Natural killer cell (primary cell): Measurements from ENCODE around the gene CACNA2D4. TPM values are rescaled to one million over a fixed set of nuclear protein-coding genes. Genes with fewer than 3 reads are reported as not detected.

Experiments used
- ATAC-seq, 3 donors: fragments of 150-1000 bp in 2 of 3; fragments of 200-7000 bp in 1 of 3; cut with Tn5 transposase; 1 replicate in 1 of 3; 2 replicates in 2 of 3; pipeline ENCODE4 v1.10.0; 2021; ENCODE audit warnings: mild to moderate bottlenecking in 2 of 3, moderate library complexity in 2 of 3
- DNase-seq, 2 donors: peaks; one replicate each; pipeline versions ENCODE4 v3.0.0 to v3.0.0-alpha.2; 2013 to 2021; ENCODE audit warnings: mixed read lengths in 1 of 2
- H3K27ac ChIP-seq: one replicate; pipeline ENCODE4 v1.5.1; 2013; ENCODE audit warnings: mild to moderate bottlenecking, low read length
- H3K27me3 ChIP-seq: one replicate; pipeline ENCODE4 v1.6.1; 2013; ENCODE audit warnings: low read length; ENCODE audit not compliant: control insufficient read depth, insufficient read depth
- H3K36me3 ChIP-seq: one replicate; pipeline ENCODE4 v1.6.1; 2013; ENCODE audit warnings: low read length; ENCODE audit not compliant: control insufficient read depth, insufficient read depth
- H3K4me1 ChIP-seq: one replicate; pipeline ENCODE4 v1.6.1; 2013; ENCODE audit warnings: low read length; ENCODE audit not compliant: control insufficient read depth, insufficient read depth
- H3K4me3 ChIP-seq: one replicate; pipeline ENCODE4 v1.5.1; 2013; ENCODE audit warnings: low read length
- H3K9me3 ChIP-seq: one replicate; pipeline ENCODE4 v1.6.1; 2013; ENCODE audit warnings: low read length; ENCODE audit not compliant: control insufficient read depth, insufficient read depth
- H3K27ac Mint-ChIP-seq, 2 donors: one replicate each; pipeline ENCODE4 v1.8.0; 2022; ENCODE audit warnings: mild to moderate bottlenecking in 2 of 2, mixed read lengths in 2 of 2, moderate library complexity in 1 of 2
- H3K27me3 Mint-ChIP-seq, 2 donors: one replicate each; pipeline ENCODE4 v1.8.0; 2022; ENCODE audit warnings: low read depth in 2 of 2, mixed read lengths in 2 of 2
- H3K36me3 Mint-ChIP-seq: one replicate; pipeline ENCODE4 v1.8.0; 2022; ENCODE audit warnings: mixed read lengths
- H3K4me1 Mint-ChIP-seq, 2 donors: one replicate each; pipeline ENCODE4 v1.8.0; 2022; ENCODE audit warnings: mixed read lengths in 2 of 2
- H3K4me3 Mint-ChIP-seq: one replicate; pipeline ENCODE4 v1.8.0; 2022; ENCODE audit warnings: mild to moderate bottlenecking, moderate library complexity, mixed read lengths
- H3K9me3 Mint-ChIP-seq, 2 donors: one replicate each; pipeline ENCODE4 v1.8.0; 2022; ENCODE audit warnings: mixed read lengths in 2 of 2
- WGBS: methylation state at CpG from one replicate; pipeline ENCODE4 v1.1.7; 2013; ENCODE audit warnings: missing lambda C conversion rate; ENCODE audit not compliant: insufficient coverage; 5-methylcytosine and 5-hydroxymethylcytosine counted together
- intact Hi-C: fragments of 100-400 bp; cut with micrococcal nuclease; formaldehyde crosslinking; loops from one replicate; pipeline ENCODE4 v1.14.2; 2022
- total RNA-seq, 4 donors: library from RNA; stranded (reverse); fragments of 120-200 nt in 1 of 4; gene quantifications; one replicate each; pipeline versions ENCODE4 v1.2.3 to v1.2.4, GENCODE V29; 2013 to 2022
- TF ChIP-seq, protein P1 (sequence below): fragments of 200-600 bp; IDR thresholded peaks from one replicate; pipeline ENCODE4 v1.8.0; 2022; ENCODE audit warnings: antibody characterized with exemption

The CACNA2D4 gene
- total RNA-seq, 3 donors from 2014 or later (not counting 1 experiment from before 2014, with no cell fraction given): 26.5 to 49.6 (median 34.9) TPM

DNA sequence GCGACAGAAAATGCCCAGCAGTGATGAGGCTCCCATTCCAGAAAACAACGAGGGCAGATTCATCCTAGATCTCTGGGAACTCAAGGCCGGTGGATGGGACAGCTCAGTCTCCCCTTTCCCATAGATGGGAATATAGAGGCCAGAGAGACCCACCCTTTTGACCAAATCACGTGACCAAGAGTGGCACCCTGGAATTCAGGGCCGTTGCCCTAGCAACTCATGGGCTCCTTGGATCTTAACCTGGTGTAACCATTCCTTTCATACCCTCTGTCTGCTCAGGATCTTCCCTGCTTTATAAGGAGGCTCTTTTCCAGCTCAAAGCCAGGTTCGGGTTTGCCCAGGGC, 106.5 kb downstream of the CACNA2D4 start:
- Mint-ChIP-seq H3K27ac (peak overlapping the region in 1 of 2 donors; percentile 89), H3K4me1 (peaks cover 17 to 43% of the 10 kb centered on the region in 2 donors), H3K9me3 (no peaks in the 10 kb centered on the region), H3K27me3 (peaks cover 0 to 4% of the 10 kb centered on the region in 2 donors), H3K36me3 (no peaks in the 10 kb centered on the region), H3K4me3 (peak overlapping the region; percentile 70)
- Histone ChIP-seq H3K36me3 (no peaks in the 10 kb centered on the region), H3K9me3 (no peaks in the 10 kb centered on the region), H3K27ac (peak overlapping the region; percentile 53), H3K4me1 (peaks cover 71% of the 10 kb centered on the region), H3K27me3 (no peaks in the 10 kb centered on the region), H3K4me3 (no peak overlapping the region)
- 85% methylated on average over 6 of the region's 6 CpGs for WGBS
- no peak for DNase-seq
- TF ChIP-seq, protein P1, sequence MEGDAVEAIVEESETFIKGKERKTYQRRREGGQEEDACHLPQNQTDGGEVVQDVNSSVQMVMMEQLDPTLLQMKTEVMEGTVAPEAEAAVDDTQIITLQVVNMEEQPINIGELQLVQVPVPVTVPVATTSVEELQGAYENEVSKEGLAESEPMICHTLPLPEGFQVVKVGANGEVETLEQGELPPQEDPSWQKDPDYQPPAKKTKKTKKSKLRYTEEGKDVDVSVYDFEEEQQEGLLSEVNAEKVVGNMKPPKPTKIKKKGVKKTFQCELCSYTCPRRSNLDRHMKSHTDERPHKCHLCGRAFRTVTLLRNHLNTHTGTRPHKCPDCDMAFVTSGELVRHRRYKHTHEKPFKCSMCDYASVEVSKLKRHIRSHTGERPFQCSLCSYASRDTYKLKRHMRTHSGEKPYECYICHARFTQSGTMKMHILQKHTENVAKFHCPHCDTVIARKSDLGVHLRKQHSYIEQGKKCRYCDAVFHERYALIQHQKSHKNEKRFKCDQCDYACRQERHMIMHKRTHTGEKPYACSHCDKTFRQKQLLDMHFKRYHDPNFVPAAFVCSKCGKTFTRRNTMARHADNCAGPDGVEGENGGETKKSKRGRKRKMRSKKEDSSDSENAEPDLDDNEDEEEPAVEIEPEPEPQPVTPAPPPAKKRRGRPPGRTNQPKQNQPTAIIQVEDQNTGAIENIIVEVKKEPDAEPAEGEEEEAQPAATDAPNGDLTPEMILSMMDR: no peak
- intact Hi-C loops: loop anchor here (5.0 kb wide), 1 partner anchor 110 kb away; no protein-coding TSS in a partner anchor
- ATAC-seq: no peak

DNA sequence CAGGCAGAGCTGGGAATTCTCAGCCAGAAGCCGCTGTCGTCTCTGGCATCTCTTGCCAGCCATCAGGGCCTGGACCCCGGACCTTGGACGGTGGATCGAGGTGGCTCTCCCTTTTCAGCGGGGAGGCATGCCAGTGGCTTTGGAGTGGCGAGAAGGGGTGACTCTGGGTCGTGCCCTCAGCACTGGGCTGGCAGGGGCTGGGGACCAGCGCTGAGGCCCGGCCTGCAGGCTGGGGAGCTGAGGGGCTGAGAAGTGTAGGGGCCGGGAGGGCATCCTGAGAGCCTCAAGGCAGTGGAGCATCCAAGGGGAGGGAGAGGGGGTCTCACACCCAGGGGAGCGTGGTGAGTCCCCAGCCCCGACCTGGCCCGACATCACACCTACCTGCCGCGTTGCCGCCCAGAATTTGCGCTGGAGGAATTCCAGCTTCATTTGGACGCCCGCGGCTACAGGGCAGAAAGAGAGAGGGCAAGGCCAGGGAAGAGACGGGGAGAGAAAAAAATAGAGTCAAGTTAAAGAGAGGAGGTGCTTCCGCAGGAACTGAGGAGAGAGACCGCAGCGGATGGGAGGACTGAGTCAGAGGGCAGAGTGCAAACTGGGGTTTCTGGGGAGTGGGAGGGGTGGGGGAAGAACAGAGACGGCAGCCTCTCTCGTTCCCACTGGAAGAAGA, 107.0 kb downstream of the CACNA2D4 start:
- DNase-seq: peak in 1 of 2 donors; percentile 52
- Histone ChIP-seq H3K4me3 (peak overlapping the region; percentile 16), H3K27me3 (no peaks in the 10 kb centered on the region), H3K36me3 (no peaks in the 10 kb centered on the region), H3K4me1 (peaks cover 71% of the 10 kb centered on the region), H3K27ac (peak overlapping the region; percentile 53), H3K9me3 (no peaks in the 10 kb centered on the region)
- 86% methylated on average over 27 of the region's 27 CpGs for WGBS
- no peaks in the 10 kb centered on the region for H3K36me3 Mint-ChIP-seq
- no peaks in the 10 kb centered on the region for H3K9me3 Mint-ChIP-seq
- ATAC-seq: peak in 1 of 3 donors; percentile 46
- TF ChIP-seq, protein P1: no peak
- peak overlapping the region in 1 of 2 donors; percentile 89 for H3K27ac Mint-ChIP-seq
- H3K4me3 Mint-ChIP-seq: peak overlapping the region; percentile 70
- peaks cover 17 to 43% of the 10 kb centered on the region in 2 donors for H3K4me1 Mint-ChIP-seq
- peaks cover 0 to 4% of the 10 kb centered on the region in 2 donors for H3K27me3 Mint-ChIP-seq
- intact Hi-C loops: loop anchor here (5.0 kb wide), 1 partner anchor 111 kb away; no protein-coding TSS in a partner anchor

- Histone ChIP-seq H3K4me1 (peaks cover 71% of the 10 kb centered on the region), H3K27ac (no peak overlapping the region), H3K27me3 (no peaks in the 10 kb centered on the region), H3K9me3 (no peaks in the 10 kb centered on the region), H3K4me3 (no peak overlapping the region), H3K36me3 (no peaks in the 10 kb centered on the region)
- Mint-ChIP-seq H3K27me3 (peaks cover 0 to 4% of the 10 kb centered on the region in 2 donors), H3K9me3 (no peaks in the 10 kb centered on the region), H3K36me3 (no peaks in the 10 kb centered on the region), H3K27ac (peak overlapping the region in 1 of 2 donors; percentile 89), H3K4me1 (peaks cover 17 to 43% of the 10 kb centered on the region in 2 donors), H3K4me3 (peak overlapping the region; percentile 70)
- TF ChIP-seq, protein P1: no peak
- ATAC-seq (no peak), DNase-seq (no peak)
- 86% methylated on average over 10 of the region's 10 CpGs for WGBS
- intact Hi-C loops: loop anchor here (5.0 kb wide), 1 partner anchor 111 kb away; no protein-coding TSS in a partner anchor
Measured at GRCh38 chr12:1810931-1811280, 107.5 kb downstream of the CACNA2D4 start.
